PC-3 (cell line): Measurements from ENCODE around the gene C1QTNF9.

ENCODE experiments used
- CTCF ChIP-seq: fragments of 300-600 bp; sonication (generic); conservative IDR thresholded peaks from 2 replicates; pipeline ENCODE4 v1.5.1; 2017; ENCODE audit warnings: antibody characterized with exemption, low read depth, mild to moderate bottlenecking, low read length
- EZH2 ChIP-seq: fragments of 300-600 bp; sonication (generic); IDR thresholded peaks from one replicate; pipeline ENCODE4 v1.6.1; 2017; ENCODE audit warnings: antibody characterized with exemption, mild to moderate bottlenecking, low read length; ENCODE audit not compliant: unreplicated experiment

- TF ChIP-seq CTCF (no peak), EZH2 (no peak)
Measured at GRCh38 chr13:24277761-24278160, 31.6 kb upstream of the C1QTNF9 start.
